Activated CD4-positive, alpha-beta T cell treated with anti-CD3 and anti-CD28 coated beads, Interleukin-10, Interleukin-2, amounts not matched to agents 100 ng/mL and 50 ng/mL, durations not matched to agents 16 hours and 8 hours (primary cell): Measurements from ENCODE around the gene DSTYK.

Source experiments
- DNase-seq: peaks from one replicate; pipeline ENCODE4 v3.0.0-alpha.2; 2020

Gene DSTYK

GRCh38 chr1:205211169-205211838 is at the start of gene DSTYK:
Gene DSTYK (minus strand): TSS chr1:205211702. CDS start chr1:205211535, 167 bp downstream.
- peak; percentile 96 for DNase-seq

- no peak for DNase-seq
These were observed 48.5 kb upstream of the DSTYK start for GRCh38 chr1:205259998-205260397.

GRCh38 chr1:205259324-205259832 is 47.9 kb upstream of the DSTYK start:
- DNase-seq, result no peak

- no peak for DNase-seq
These were observed 47.2 kb upstream of the DSTYK start for GRCh38 chr1:205258719-205259118.

- DNase-seq, result no peak
These were observed 46.8 kb upstream of the DSTYK start for GRCh38 chr1:205258261-205258691.

GRCh38 chr1:205257735-205258134 is 46.2 kb upstream of the DSTYK start:
- no peak for DNase-seq

GRCh38 chr1:205256951-205257625 is 45.6 kb upstream of the DSTYK start:
- DNase-seq, result no peak

GRCh38 chr1:205255941-205256780 is 44.7 kb upstream of the DSTYK start:
- peak; percentile 88 for DNase-seq

GRCh38 chr1:205251576-205251975 is 40.1 kb upstream of the DSTYK start:
- no peak for DNase-seq

GRCh38 chr1:205250699-205251098 is 39.2 kb upstream of the DSTYK start:
- DNase-seq, result no peak

GRCh38 chr1:205249651-205250050 is 38.1 kb upstream of the DSTYK start:
- no peak for DNase-seq

GRCh38 chr1:205248793-205249601 is 37.5 kb upstream of the DSTYK start:
- no peak for DNase-seq

- DNase-seq, result no peak
These were observed 35.8 kb upstream of the DSTYK start for GRCh38 chr1:205247130-205247921.

GRCh38 chr1:205246351-205247119 is 35.0 kb upstream of the DSTYK start:
- no peak for DNase-seq

GRCh38 chr1:205245096-205245495 is 33.6 kb upstream of the DSTYK start:
- no peak for DNase-seq

GRCh38 chr1:205244384-205244783 is 32.9 kb upstream of the DSTYK start:
- no peak for DNase-seq

- no peak for DNase-seq
These were observed 32.1 kb upstream of the DSTYK start for GRCh38 chr1:205243350-205244191.

- DNase-seq, result no peak
These were observed 30.0 kb upstream of the DSTYK start for GRCh38 chr1:205241366-205242030.

- no peak for DNase-seq
These were observed 29.1 kb upstream of the DSTYK start for GRCh38 chr1:205240569-205240968.
